Natural killer cell (primary cell): ENCODE results near the gene TLDC2. TPM values are rescaled to one million over a fixed set of nuclear protein-coding genes. Genes with fewer than 3 reads are reported as not detected.

ENCODE experiments used
- ATAC-seq, 3 donors: fragments of 150-1000 bp in 2 of 3; fragments of 200-7000 bp in 1 of 3; cut with Tn5 transposase; 1 replicate in 1 of 3; 2 replicates in 2 of 3; pipeline ENCODE4 v1.10.0; 2021; ENCODE audit warnings: mild to moderate bottlenecking in 2 of 3, moderate library complexity in 2 of 3
- DNase-seq, 2 donors: peaks; one replicate each; pipeline versions ENCODE4 v3.0.0 to v3.0.0-alpha.2; 2013 to 2021; ENCODE audit warnings: mixed read lengths in 1 of 2
- H3K27ac ChIP-seq: one replicate; pipeline ENCODE4 v1.5.1; 2013; ENCODE audit warnings: mild to moderate bottlenecking, low read length
- H3K27me3 ChIP-seq: one replicate; pipeline ENCODE4 v1.6.1; 2013; ENCODE audit warnings: low read length; ENCODE audit not compliant: control insufficient read depth, insufficient read depth
- H3K36me3 ChIP-seq: one replicate; pipeline ENCODE4 v1.6.1; 2013; ENCODE audit warnings: low read length; ENCODE audit not compliant: control insufficient read depth, insufficient read depth
- H3K4me1 ChIP-seq: one replicate; pipeline ENCODE4 v1.6.1; 2013; ENCODE audit warnings: low read length; ENCODE audit not compliant: control insufficient read depth, insufficient read depth
- H3K4me3 ChIP-seq: one replicate; pipeline ENCODE4 v1.5.1; 2013; ENCODE audit warnings: low read length
- H3K9me3 ChIP-seq: one replicate; pipeline ENCODE4 v1.6.1; 2013; ENCODE audit warnings: low read length; ENCODE audit not compliant: control insufficient read depth, insufficient read depth
- H3K27ac Mint-ChIP-seq, 2 donors: one replicate each; pipeline ENCODE4 v1.8.0; 2022; ENCODE audit warnings: mild to moderate bottlenecking in 2 of 2, mixed read lengths in 2 of 2, moderate library complexity in 1 of 2
- H3K27me3 Mint-ChIP-seq, 2 donors: one replicate each; pipeline ENCODE4 v1.8.0; 2022; ENCODE audit warnings: low read depth in 2 of 2, mixed read lengths in 2 of 2
- H3K36me3 Mint-ChIP-seq: one replicate; pipeline ENCODE4 v1.8.0; 2022; ENCODE audit warnings: mixed read lengths
- H3K4me1 Mint-ChIP-seq, 2 donors: one replicate each; pipeline ENCODE4 v1.8.0; 2022; ENCODE audit warnings: mixed read lengths in 2 of 2
- H3K4me3 Mint-ChIP-seq: one replicate; pipeline ENCODE4 v1.8.0; 2022; ENCODE audit warnings: mild to moderate bottlenecking, moderate library complexity, mixed read lengths
- H3K9me3 Mint-ChIP-seq, 2 donors: one replicate each; pipeline ENCODE4 v1.8.0; 2022; ENCODE audit warnings: mixed read lengths in 2 of 2
- CTCF ChIP-seq: fragments of 200-600 bp; IDR thresholded peaks from one replicate; pipeline ENCODE4 v1.8.0; 2022; ENCODE audit warnings: antibody characterized with exemption
- WGBS: methylation state at CpG from one replicate; pipeline ENCODE4 v1.1.7; 2013; ENCODE audit warnings: missing lambda C conversion rate; ENCODE audit not compliant: insufficient coverage; 5-methylcytosine and 5-hydroxymethylcytosine counted together
- intact Hi-C: fragments of 100-400 bp; cut with micrococcal nuclease; formaldehyde crosslinking; loops from one replicate; pipeline ENCODE4 v1.14.2; 2022
- total RNA-seq, 4 donors: library from RNA; stranded (reverse); fragments of 120-200 nt in 1 of 4; gene quantifications; one replicate each; pipeline versions ENCODE4 v1.2.3 to v1.2.4, GENCODE V29; 2013 to 2022

The TLDC2 gene
- total RNA-seq, 3 donors from 2014 or later (not counting 1 experiment from before 2014, with no cell fraction given), result 1.4 TPM; not detected in 2

GRCh38 chr20:36881888-36882287 is 6.0 kb downstream of the TLDC2 start:
- TF ChIP-seq CTCF, result no peak
- Mint-ChIP-seq H3K27me3 (no peaks in the 10 kb centered on the region), H3K9me3 (no peaks in the 10 kb centered on the region), H3K4me1 (peaks cover 5 to 10% of the 10 kb centered on the region in 2 donors), H3K27ac (no peak overlapping the region), H3K36me3 (no peaks in the 10 kb centered on the region), H3K4me3 (no peak overlapping the region)
- Histone ChIP-seq H3K36me3 (no peaks in the 10 kb centered on the region), H3K27ac (no peak overlapping the region), H3K27me3 (no peaks in the 10 kb centered on the region), H3K9me3 (no peaks in the 10 kb centered on the region), H3K4me1 (peaks cover 5% of the 10 kb centered on the region), H3K4me3 (no peak overlapping the region)
- no peak for DNase-seq
- 67% methylated on average over 3 of the region's 4 CpGs for WGBS
- ATAC-seq, result no peak
- intact Hi-C loops, result loop anchor here (10.0 kb wide), 1 partner anchor 237 kb away; the partner anchor contains the start of gene SLA2

- Mint-ChIP-seq H3K27ac (no peak overlapping the region), H3K27me3 (no peaks in the 10 kb centered on the region), H3K4me1 (peaks cover 11 to 12% of the 10 kb centered on the region in 2 donors), H3K9me3 (no peaks in the 10 kb centered on the region), H3K36me3 (no peaks in the 10 kb centered on the region), H3K4me3 (no peak overlapping the region)
- ATAC-seq (no peak), DNase-seq (no peak)
- TF ChIP-seq CTCF, result no peak
- peaks cover 11% of the 10 kb centered on the region for H3K4me1 ChIP-seq
- H3K9me3 ChIP-seq, result no peaks in the 10 kb centered on the region
- intact Hi-C loops, result loop anchor here (10.0 kb wide), 1 partner anchor 239 kb away; the partner anchor contains the start of gene SLA2
- H3K36me3 ChIP-seq, result peaks cover 2% of the 10 kb centered on the region
- H3K27me3 ChIP-seq, result no peaks in the 10 kb centered on the region
- WGBS, result 82% methylated on average over 5 of the region's 6 CpGs
- H3K4me3 ChIP-seq, result no peak overlapping the region
- H3K27ac ChIP-seq, result no peak overlapping the region
Observed at GRCh38 chr20:36883977-36884535, 8.1 kb downstream of the TLDC2 start.

GRCh38 chr20:36885356-36885755 is 9.4 kb downstream of the TLDC2 start:
- ATAC-seq, result no peak
- Mint-ChIP-seq H3K27ac (peak overlapping the region; percentile 45 to 80), H3K36me3 (peaks cover 8% of the 10 kb centered on the region), H3K4me3 (no peak overlapping the region), H3K4me1 (peaks cover 11 to 12% of the 10 kb centered on the region in 2 donors), H3K9me3 (no peaks in the 10 kb centered on the region), H3K27me3 (no peaks in the 10 kb centered on the region)
- no peak for DNase-seq
- no peak overlapping the region for H3K4me3 ChIP-seq
- WGBS, result 86% methylated on average over 7 of the region's 8 CpGs
- peaks cover 11% of the 10 kb centered on the region for H3K4me1 ChIP-seq
- intact Hi-C loops, result loop anchor here (10.0 kb wide), 1 partner anchor 241 kb away; the partner anchor contains the start of gene SLA2
- H3K27me3 ChIP-seq, result no peaks in the 10 kb centered on the region
- peaks cover 13% of the 10 kb centered on the region for H3K36me3 ChIP-seq
- no peak for TF ChIP-seq CTCF
- H3K27ac ChIP-seq, result no peak overlapping the region
- H3K9me3 ChIP-seq, result no peaks in the 10 kb centered on the region
